H1 (cell line): ENCODE data around the gene MANEAL. TPM values are rescaled to one million over a fixed set of nuclear protein-coding genes. Genes with fewer than 3 reads are reported as not detected.

Source experiments
- BACH1 ChIP-seq: IDR thresholded peaks from 2 replicates; pipeline ENCODE4 v1.6.1; 2012; ENCODE audit warnings: low read length, improper control_type of control experiment
- polyA plus RNA-seq, 7 experiments: library from polyadenylated mRNA; depleted of rRNA in 3 of 7; stranded (reverse) in 5 of 7; unstranded in 2 of 7; fragments of >200 nt in 5 of 7; fragments of 200-250 nt in 2 of 7; gene quantifications; 1 replicate in 5 of 7; 2 replicates in 1 of 7; 4 replicates in 1 of 7; pipeline versions ENCODE4 v1.2.1 to v1.2.3, GENCODE V29; 2011 to 2013; ENCODE audit warnings: missing spikeins in 2 of 7, mixed read lengths in 2 of 7
- total RNA-seq: library from RNA; stranded (reverse); fragmentation: NEBNext Ultra II Directional; extraction: Animal tissue kit (Norgen Biotek cat#: 25700); gene quantifications from 2 replicates; pipeline ENCODE4 v1.2.1, GENCODE V29; 2021
- TF ChIP-seq, protein P1 (sequence below): fragments of 300-600 bp; sonication (generic); IDR thresholded peaks from 2 replicates; pipeline ENCODE4 v1.7.1; 2012; ENCODE audit warnings: low read length, moderate library complexity, mild to moderate bottlenecking, inconsistent platforms; ENCODE audit not compliant: insufficient replicate concordance
- TF ChIP-seq, protein P2 (sequence below): IDR thresholded peaks from 2 replicates; pipeline ENCODE4 v1.6.1; 2012; ENCODE audit warnings: inconsistent platforms

The MANEAL gene
- total and polyA plus RNA-seq, 2 of the 8 experiments (the other 6 are each of a cell fraction or from before 2014, with no cell fraction given) = 4.8 to 7.2 TPM

DNA sequence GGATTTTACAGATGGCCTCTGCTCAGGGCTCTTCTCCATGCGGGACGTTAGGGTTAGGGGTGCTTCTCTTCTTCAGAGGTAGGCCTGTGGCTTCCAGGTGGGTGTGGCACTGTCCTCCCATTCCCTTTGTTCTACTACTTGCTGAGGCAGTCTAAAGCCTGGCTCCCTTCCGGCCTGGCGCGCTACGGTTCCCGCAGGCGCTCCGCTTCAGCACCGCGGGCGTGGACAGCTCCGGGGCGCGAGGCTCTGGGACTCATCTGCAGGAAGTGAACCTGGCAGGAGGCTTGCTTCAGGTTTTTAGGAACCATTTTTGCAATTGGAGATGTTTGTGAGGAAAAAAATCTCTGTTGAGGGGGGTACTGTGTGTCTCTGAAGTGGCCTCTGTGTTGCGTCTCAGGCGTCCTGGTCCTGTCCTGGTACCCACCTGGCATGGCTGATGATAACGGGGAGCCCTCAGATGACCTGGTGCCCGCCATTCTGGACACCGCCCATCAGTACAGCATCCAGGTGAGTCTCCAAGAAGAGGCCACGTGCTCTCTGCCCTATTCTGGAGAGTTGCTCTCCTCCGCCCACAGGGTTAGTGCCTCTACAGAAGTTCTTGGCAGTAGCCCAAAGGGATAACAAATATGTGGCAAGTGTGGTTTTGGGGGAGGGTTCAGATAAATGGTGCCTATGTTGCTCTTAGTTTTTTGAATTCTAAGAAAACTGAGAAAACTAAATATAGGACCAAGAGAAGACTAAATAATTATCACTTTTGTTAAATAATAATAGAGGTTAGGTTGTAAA lies 1.9 kb downstream of the MANEAL start (continued):
- TF ChIP-seq, protein P1, sequence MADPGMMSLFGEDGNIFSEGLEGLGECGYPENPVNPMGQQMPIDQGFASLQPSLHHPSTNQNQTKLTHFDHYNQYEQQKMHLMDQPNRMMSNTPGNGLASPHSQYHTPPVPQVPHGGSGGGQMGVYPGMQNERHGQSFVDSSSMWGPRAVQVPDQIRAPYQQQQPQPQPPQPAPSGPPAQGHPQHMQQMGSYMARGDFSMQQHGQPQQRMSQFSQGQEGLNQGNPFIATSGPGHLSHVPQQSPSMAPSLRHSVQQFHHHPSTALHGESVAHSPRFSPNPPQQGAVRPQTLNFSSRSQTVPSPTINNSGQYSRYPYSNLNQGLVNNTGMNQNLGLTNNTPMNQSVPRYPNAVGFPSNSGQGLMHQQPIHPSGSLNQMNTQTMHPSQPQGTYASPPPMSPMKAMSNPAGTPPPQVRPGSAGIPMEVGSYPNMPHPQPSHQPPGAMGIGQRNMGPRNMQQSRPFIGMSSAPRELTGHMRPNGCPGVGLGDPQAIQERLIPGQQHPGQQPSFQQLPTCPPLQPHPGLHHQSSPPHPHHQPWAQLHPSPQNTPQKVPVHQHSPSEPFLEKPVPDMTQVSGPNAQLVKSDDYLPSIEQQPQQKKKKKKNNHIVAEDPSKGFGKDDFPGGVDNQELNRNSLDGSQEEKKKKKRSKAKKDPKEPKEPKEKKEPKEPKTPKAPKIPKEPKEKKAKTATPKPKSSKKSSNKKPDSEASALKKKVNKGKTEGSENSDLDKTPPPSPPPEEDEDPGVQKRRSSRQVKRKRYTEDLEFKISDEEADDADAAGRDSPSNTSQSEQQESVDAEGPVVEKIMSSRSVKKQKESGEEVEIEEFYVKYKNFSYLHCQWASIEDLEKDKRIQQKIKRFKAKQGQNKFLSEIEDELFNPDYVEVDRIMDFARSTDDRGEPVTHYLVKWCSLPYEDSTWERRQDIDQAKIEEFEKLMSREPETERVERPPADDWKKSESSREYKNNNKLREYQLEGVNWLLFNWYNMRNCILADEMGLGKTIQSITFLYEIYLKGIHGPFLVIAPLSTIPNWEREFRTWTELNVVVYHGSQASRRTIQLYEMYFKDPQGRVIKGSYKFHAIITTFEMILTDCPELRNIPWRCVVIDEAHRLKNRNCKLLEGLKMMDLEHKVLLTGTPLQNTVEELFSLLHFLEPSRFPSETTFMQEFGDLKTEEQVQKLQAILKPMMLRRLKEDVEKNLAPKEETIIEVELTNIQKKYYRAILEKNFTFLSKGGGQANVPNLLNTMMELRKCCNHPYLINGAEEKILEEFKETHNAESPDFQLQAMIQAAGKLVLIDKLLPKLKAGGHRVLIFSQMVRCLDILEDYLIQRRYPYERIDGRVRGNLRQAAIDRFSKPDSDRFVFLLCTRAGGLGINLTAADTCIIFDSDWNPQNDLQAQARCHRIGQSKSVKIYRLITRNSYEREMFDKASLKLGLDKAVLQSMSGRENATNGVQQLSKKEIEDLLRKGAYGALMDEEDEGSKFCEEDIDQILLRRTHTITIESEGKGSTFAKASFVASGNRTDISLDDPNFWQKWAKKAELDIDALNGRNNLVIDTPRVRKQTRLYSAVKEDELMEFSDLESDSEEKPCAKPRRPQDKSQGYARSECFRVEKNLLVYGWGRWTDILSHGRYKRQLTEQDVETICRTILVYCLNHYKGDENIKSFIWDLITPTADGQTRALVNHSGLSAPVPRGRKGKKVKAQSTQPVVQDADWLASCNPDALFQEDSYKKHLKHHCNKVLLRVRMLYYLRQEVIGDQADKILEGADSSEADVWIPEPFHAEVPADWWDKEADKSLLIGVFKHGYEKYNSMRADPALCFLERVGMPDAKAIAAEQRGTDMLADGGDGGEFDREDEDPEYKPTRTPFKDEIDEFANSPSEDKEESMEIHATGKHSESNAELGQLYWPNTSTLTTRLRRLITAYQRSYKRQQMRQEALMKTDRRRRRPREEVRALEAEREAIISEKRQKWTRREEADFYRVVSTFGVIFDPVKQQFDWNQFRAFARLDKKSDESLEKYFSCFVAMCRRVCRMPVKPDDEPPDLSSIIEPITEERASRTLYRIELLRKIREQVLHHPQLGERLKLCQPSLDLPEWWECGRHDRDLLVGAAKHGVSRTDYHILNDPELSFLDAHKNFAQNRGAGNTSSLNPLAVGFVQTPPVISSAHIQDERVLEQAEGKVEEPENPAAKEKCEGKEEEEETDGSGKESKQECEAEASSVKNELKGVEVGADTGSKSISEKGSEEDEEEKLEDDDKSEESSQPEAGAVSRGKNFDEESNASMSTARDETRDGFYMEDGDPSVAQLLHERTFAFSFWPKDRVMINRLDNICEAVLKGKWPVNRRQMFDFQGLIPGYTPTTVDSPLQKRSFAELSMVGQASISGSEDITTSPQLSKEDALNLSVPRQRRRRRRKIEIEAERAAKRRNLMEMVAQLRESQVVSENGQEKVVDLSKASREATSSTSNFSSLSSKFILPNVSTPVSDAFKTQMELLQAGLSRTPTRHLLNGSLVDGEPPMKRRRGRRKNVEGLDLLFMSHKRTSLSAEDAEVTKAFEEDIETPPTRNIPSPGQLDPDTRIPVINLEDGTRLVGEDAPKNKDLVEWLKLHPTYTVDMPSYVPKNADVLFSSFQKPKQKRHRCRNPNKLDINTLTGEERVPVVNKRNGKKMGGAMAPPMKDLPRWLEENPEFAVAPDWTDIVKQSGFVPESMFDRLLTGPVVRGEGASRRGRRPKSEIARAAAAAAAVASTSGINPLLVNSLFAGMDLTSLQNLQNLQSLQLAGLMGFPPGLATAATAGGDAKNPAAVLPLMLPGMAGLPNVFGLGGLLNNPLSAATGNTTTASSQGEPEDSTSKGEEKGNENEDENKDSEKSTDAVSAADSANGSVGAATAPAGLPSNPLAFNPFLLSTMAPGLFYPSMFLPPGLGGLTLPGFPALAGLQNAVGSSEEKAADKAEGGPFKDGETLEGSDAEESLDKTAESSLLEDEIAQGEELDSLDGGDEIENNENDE = no peak
- TF ChIP-seq, protein P2, sequence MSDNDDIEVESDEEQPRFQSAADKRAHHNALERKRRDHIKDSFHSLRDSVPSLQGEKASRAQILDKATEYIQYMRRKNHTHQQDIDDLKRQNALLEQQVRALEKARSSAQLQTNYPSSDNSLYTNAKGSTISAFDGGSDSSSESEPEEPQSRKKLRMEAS = peak; percentile 92
- no peak for TF ChIP-seq BACH1
